C4-2B (cell line): ENCODE measurements around the gene HEPHL1.

ENCODE experiments used
- CTCF ChIP-seq: fragments of 450-650 bp; conservative IDR thresholded peaks from 2 replicates; pipeline ENCODE4 v1.5.1; 2017; ENCODE audit warnings: mild to moderate bottlenecking
- ZFX ChIP-seq: fragments of 450-650 bp; IDR thresholded peaks from 2 replicates; pipeline ENCODE4 v1.6.1; 2017

GRCh38 chr11:94025690-94026394, 4.7 kb downstream of the HEPHL1 start:
- TF ChIP-seq CTCF (no peak), ZFX (no peak)
